Epithelial cell of proximal tubule (primary cell): ENCODE results near the gene RFX8. TPM values are rescaled to one million over a fixed set of nuclear protein-coding genes. Genes with fewer than 3 reads are reported as not detected.
"Not testable (repeated sequence)": the region's sequence is repeated elsewhere in the genome, so short reads cannot be mapped to it uniquely, and the experiment has no call there.

ENCODE experiments used
- DNase-seq: peaks from one replicate; pipeline ENCODE4 v3.0.0-alpha.2; 2011; ENCODE audit warnings: low read depth
- H3K4me3 ChIP-seq: 2 replicates; pipeline ENCODE4 v1.5.1; 2011; ENCODE audit warnings: low read depth, mild to moderate bottlenecking, low read length
- total RNA-seq: library from RNA; depleted of rRNA; stranded (reverse); fragments of >200 nt; gene quantifications from 2 replicates; pipeline ENCODE4 v1.2.3, GENCODE V29; 2015
- TF ChIP-seq, protein P1 (sequence below): conservative IDR thresholded peaks from 2 replicates; pipeline ENCODE4 v1.5.1; 2012; ENCODE audit warnings: low read depth, mild to moderate bottlenecking, low read length

RFX8 gene
- total RNA-seq, 1 donor from 2014 or later, result not detected

GRCh38 chr2:101516349-101516748 lies 41.4 kb upstream of the RFX8 start:
- no peak overlapping the region for H3K4me3 ChIP-seq
- no peak for DNase-seq
- TF ChIP-seq, protein P1, sequence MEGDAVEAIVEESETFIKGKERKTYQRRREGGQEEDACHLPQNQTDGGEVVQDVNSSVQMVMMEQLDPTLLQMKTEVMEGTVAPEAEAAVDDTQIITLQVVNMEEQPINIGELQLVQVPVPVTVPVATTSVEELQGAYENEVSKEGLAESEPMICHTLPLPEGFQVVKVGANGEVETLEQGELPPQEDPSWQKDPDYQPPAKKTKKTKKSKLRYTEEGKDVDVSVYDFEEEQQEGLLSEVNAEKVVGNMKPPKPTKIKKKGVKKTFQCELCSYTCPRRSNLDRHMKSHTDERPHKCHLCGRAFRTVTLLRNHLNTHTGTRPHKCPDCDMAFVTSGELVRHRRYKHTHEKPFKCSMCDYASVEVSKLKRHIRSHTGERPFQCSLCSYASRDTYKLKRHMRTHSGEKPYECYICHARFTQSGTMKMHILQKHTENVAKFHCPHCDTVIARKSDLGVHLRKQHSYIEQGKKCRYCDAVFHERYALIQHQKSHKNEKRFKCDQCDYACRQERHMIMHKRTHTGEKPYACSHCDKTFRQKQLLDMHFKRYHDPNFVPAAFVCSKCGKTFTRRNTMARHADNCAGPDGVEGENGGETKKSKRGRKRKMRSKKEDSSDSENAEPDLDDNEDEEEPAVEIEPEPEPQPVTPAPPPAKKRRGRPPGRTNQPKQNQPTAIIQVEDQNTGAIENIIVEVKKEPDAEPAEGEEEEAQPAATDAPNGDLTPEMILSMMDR, result no peak

- TF ChIP-seq, protein P1, result no peak
- DNase-seq, result no peak
- no peak overlapping the region for H3K4me3 ChIP-seq
Measured at GRCh38 chr2:101515477-101515876, 40.6 kb upstream of the RFX8 start.

DNA sequence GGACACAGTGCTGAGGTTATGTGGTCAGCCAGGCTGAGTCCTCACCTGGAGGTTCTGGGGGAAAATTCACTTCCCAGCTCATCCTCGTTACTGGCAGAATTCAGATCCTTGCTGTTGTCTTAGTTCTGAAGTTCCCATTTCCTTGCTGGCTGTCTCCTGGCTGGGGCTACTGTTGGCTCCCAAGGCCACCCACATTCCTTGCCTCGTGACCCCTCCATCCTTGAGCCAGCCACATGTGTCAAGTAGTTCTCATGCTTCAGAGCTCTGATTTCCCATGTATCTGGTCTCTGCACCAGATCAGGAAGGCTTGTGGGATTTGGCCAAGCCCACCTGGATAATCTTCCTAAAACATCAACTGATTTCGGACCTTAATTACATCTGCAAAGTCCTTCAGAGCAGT lies 38.1 kb upstream of the RFX8 start:
- no peak overlapping the region for H3K4me3 ChIP-seq
- TF ChIP-seq, protein P1, result no peak
- no peak for DNase-seq

DNA sequence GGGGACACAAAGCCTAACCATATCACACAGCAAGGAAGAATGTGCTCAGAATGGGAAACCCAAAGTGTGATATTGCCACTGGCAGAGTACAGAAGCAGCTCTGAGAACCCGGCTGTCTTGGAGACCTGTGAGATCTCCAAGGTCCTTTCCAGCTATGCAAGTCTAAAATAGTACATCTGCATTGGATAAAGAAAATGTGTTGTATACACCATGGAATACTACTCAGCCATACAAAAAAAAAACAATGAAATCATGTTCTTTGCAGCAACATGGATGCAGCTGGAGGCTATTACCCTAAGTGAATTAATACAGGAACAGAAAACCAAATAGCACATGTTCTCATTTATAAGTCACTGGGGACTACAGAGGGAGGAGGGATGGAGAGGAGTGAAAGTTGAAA lies 36.5 kb upstream of the RFX8 start:
- H3K4me3 ChIP-seq, result no peak overlapping the region
- TF ChIP-seq, protein P1, result no peak
- no peak for DNase-seq

DNA sequence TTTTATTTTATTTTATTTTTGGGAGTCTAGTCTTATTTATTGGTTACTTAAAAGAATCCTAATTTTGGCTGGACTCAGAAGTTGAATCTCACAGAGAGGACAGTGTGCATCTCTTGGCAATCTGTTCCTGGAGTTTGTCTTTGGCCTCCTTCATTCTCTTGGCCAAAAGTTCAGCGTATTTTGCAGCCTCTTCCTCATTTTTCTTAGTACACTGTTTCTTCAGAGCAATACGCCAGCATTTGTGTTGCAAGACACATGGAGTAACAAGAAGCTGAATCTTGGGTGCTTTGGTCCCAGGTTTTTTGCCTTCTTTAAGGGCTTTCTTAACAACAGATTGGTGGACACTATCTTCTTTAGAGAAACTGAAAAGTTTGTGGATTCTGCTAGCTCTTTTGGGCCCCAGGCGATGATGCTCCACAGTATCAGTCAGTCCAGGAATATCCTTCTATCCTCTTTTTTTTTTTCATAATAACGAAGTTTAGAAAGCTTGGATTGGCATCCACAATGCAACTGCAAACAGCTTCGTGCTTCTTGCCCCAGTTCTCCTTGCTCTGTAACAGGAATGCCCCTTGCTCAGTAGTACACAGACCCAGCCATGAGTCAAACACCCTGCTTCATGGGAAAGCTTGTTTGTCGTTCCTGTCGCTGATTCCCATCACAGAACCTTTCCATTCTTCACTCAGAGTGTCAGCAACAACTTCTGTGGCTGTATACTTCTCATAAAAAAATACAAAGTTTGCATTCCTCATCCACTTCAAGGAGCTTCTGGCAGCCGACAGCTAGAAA lies 34.8 kb upstream of the RFX8 start:
- H3K4me3 ChIP-seq, result no peak overlapping the region
- no peak for DNase-seq
- TF ChIP-seq, protein P1, result no peak

GRCh38 chr2:101508636-101509035 lies 33.7 kb upstream of the RFX8 start:
- no peak for DNase-seq
- no peak overlapping the region for H3K4me3 ChIP-seq
- TF ChIP-seq, protein P1, result no peak

DNA sequence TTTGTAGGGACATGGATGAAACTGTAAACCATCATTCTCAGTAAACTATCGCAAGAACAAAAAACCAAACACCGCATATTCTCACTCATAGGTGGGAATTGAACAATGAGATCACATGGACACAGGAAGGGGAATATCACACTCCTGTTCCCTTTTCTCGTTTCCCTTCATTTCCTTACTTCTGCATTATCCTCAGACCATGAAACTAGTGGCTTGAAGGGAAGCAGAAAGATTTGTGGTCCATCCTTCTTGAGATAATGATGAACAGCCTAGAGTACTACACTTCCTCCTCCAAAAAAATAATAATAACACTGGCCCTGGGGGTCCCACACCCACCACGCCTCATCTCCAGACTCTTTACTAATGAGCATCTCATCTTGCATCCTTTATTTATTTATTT lies 30.4 kb upstream of the RFX8 start:
- H3K4me3 ChIP-seq, DNase-seq: not testable (repeated sequence)

DNA sequence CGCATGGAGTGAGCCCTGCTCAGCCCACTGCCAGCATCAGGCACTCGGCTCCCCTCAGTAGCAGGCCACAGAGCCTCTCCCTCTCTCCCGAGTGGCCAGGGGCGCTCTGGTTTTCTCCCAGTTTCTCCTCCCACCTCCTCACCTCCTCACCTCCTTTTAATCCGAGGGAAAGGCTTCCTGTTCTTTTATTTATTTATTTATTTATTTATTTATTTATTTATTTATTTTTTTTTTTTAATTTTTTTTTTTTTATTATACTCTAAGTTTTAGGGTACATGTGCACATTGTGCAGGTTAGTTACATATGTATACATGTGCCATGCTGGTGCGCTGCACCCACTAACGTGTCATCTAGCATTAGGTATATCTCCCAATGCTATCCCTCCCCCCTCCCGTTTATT lies 29.8 kb upstream of the RFX8 start:
- DNase-seq, H3K4me3 ChIP-seq: not testable (repeated sequence)
